ENCODE results near the gene TBX18.

Gene TBX18

GRCh38 chr6:84643778-84644177 is 120.6 kb downstream of the TBX18 start:
- no peak overlapping the region for H3K4me3 ChIP-seq (ENCODE audit: low read depth in 1 of 5, low read length in 5 of 5)
- H3K27me3 ChIP-seq (ENCODE audit: control insufficient read depth in 5 of 5, insufficient read depth in 4 of 5, low read length in 5 of 5), result no peaks in the 10 kb centered on the region
- H3K27ac ChIP-seq (ENCODE audit: low read depth, low read length), result no peak overlapping the region
- no peaks in the 10 kb centered on the region for H3K9me3 ChIP-seq (ENCODE audit: control insufficient read depth in 5 of 5, low read length in 5 of 5)
- no peak overlapping the region for H3K9ac ChIP-seq (ENCODE audit: low read length in 5 of 5)
- H3K4me1 ChIP-seq (ENCODE audit: control insufficient read depth in 5 of 5, insufficient read depth in 5 of 5, low read length in 5 of 5), result peaks cover 0 to 5% (median 0%) of the 10 kb centered on the region in 5 donors
- H3K36me3 ChIP-seq (ENCODE audit: control insufficient read depth in 5 of 5, insufficient read depth in 5 of 5, low read length in 5 of 5), result no peaks in the 10 kb centered on the region

GRCh38 chr6:84641076-84641475 is 123.3 kb downstream of the TBX18 start:
- Histone ChIP-seq H3K36me3 (ENCODE audit: control insufficient read depth in 5 of 5, insufficient read depth in 5 of 5, low read length in 5 of 5) (no peaks in the 10 kb centered on the region), H3K9ac (ENCODE audit: low read length in 5 of 5) (no peak overlapping the region), H3K27ac (ENCODE audit: low read depth, low read length) (no peak overlapping the region), H3K27me3 (ENCODE audit: control insufficient read depth in 5 of 5, insufficient read depth in 4 of 5, low read length in 5 of 5) (no peaks in the 10 kb centered on the region), H3K4me3 (ENCODE audit: low read depth in 1 of 5, low read length in 5 of 5) (no peak overlapping the region), H3K9me3 (ENCODE audit: control insufficient read depth in 5 of 5, low read length in 5 of 5) (no peaks in the 10 kb centered on the region), H3K4me1 (ENCODE audit: control insufficient read depth in 5 of 5, insufficient read depth in 5 of 5, low read length in 5 of 5) (peaks cover 0 to 5% (median 0%) of the 10 kb centered on the region in 5 donors)

DNA sequence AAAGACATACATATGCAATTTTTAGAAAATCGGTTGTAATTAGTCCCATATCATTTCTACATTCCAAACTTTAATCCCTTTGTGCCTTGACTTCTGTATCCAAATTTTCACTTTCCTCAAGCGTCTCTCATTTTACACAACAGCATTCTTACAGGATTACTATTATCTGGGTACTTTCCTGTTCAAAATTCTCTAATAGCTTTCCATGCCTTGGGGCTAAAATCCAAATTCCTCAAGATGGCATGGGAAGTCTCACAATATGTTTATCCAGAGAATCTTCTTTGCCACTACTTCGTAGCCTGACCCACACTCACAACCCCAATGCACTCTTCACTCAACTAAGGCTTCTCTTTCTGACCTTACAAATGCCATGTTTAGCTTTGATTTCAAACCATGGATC is 125.0 kb downstream of the TBX18 start:
- H3K4me3 ChIP-seq (ENCODE audit: low read depth in 1 of 5, low read length in 5 of 5), result no peak overlapping the region
- no peak overlapping the region for H3K27ac ChIP-seq (ENCODE audit: low read depth, low read length)
- peaks cover 0 to 5% (median 0%) of the 10 kb centered on the region in 5 donors for H3K4me1 ChIP-seq (ENCODE audit: control insufficient read depth in 5 of 5, insufficient read depth in 5 of 5, low read length in 5 of 5)
- no peaks in the 10 kb centered on the region for H3K9me3 ChIP-seq (ENCODE audit: control insufficient read depth in 5 of 5, low read length in 5 of 5)
- H3K36me3 ChIP-seq (ENCODE audit: control insufficient read depth in 5 of 5, insufficient read depth in 5 of 5, low read length in 5 of 5), result no peaks in the 10 kb centered on the region
- no peaks in the 10 kb centered on the region for H3K27me3 ChIP-seq (ENCODE audit: control insufficient read depth in 5 of 5, insufficient read depth in 4 of 5, low read length in 5 of 5)
- no peak overlapping the region for H3K9ac ChIP-seq (ENCODE audit: low read length in 5 of 5)

GRCh38 chr6:84638286-84638685 is 126.1 kb downstream of the TBX18 start:
- H3K9ac ChIP-seq (ENCODE audit: low read length in 5 of 5), result no peak overlapping the region
- no peaks in the 10 kb centered on the region for H3K27me3 ChIP-seq (ENCODE audit: control insufficient read depth in 5 of 5, insufficient read depth in 4 of 5, low read length in 5 of 5)
- no peaks in the 10 kb centered on the region for H3K9me3 ChIP-seq (ENCODE audit: control insufficient read depth in 5 of 5, low read length in 5 of 5)

More at GRCh38 chr6:84638286-84638685, 126.1 kb downstream of the TBX18 start:
- H3K36me3 ChIP-seq (ENCODE audit: control insufficient read depth in 5 of 5, insufficient read depth in 5 of 5, low read length in 5 of 5), result no peaks in the 10 kb centered on the region
- no peak overlapping the region for H3K4me3 ChIP-seq (ENCODE audit: low read depth in 1 of 5, low read length in 5 of 5)
- H3K4me1 ChIP-seq (ENCODE audit: control insufficient read depth in 5 of 5, insufficient read depth in 5 of 5, low read length in 5 of 5), result peaks cover 0 to 5% (median 0%) of the 10 kb centered on the region in 5 donors
- H3K27ac ChIP-seq (ENCODE audit: low read depth, low read length), result no peak overlapping the region

Data from subcutaneous abdominal adipose tissue (tissue), 5 donors.